H9 (cell line): Measurements from ENCODE around the gene ZNF771. TPM values are rescaled to one million over a fixed set of nuclear protein-coding genes. Genes with fewer than 3 reads are reported as not detected.
A peak's percentile ranks its signal among the peaks of the same experiment; 100 is the strongest.

Source experiments
- DNase-seq: peaks from one replicate; pipeline ENCODE4 v3.0.0-alpha.2; 2017
- H2AFZ ChIP-seq: one replicate; pipeline ENCODE4 v1.6.1; 2013; ENCODE audit warnings: mild to moderate bottlenecking, low read length, control low read depth, moderate library complexity
- H2AK5ac ChIP-seq: 2 replicates; pipeline ENCODE4 v1.6.1; 2013; ENCODE audit warnings: low read length, control low read depth, mixed read lengths; ENCODE audit not compliant: insufficient read length
- H2BK120ac ChIP-seq: one replicate; pipeline ENCODE4 v1.6.1; 2013; ENCODE audit warnings: low read depth, mild to moderate bottlenecking, low read length, control low read depth, inconsistent platforms; ENCODE audit not compliant: poor library complexity, severe bottlenecking
- H2BK12ac ChIP-seq: 2 replicates; pipeline ENCODE4 v1.6.1; 2013; ENCODE audit warnings: low read length, control low read depth, mixed read lengths, low read depth; ENCODE audit not compliant: insufficient read length
- H2BK15ac ChIP-seq: 2 replicates; pipeline ENCODE4 v1.6.1; 2013; ENCODE audit warnings: low read depth, low read length, control low read depth
- H2BK20ac ChIP-seq: one replicate; pipeline ENCODE4 v1.6.1; 2013; ENCODE audit warnings: low read depth, mild to moderate bottlenecking, low read length, control low read depth, inconsistent platforms; ENCODE audit not compliant: poor library complexity, severe bottlenecking
- H2BK5ac ChIP-seq: 2 replicates; pipeline ENCODE4 v1.6.1; 2013; ENCODE audit warnings: low read length, control low read depth, mixed read lengths; ENCODE audit not compliant: insufficient read length
- H3K14ac ChIP-seq: 2 replicates; pipeline ENCODE4 v1.6.1; 2013; ENCODE audit warnings: low read length, control low read depth; ENCODE audit not compliant: insufficient read depth
- H3K18ac ChIP-seq: 2 replicates; pipeline ENCODE4 v1.6.1; 2013; ENCODE audit warnings: low read depth, mild to moderate bottlenecking, mixed read lengths, low read length, control low read depth; ENCODE audit not compliant: insufficient read length
- H3K23ac ChIP-seq: 2 replicates; pipeline ENCODE4 v1.6.1; 2013; ENCODE audit warnings: low read length, control low read depth, mixed read lengths, low read depth; ENCODE audit not compliant: insufficient read length
- H3K23me2 ChIP-seq: 2 replicates; pipeline ENCODE4 v1.6.1; 2013; ENCODE audit warnings: low read depth, mild to moderate bottlenecking, mixed read lengths, low read length, control low read depth; ENCODE audit not compliant: insufficient read length, poor library complexity, severe bottlenecking
- H3K27ac ChIP-seq: 2 replicates; pipeline ENCODE4 v1.5.1; 2013; ENCODE audit warnings: low read length, control low read depth, mixed read lengths, low read depth; ENCODE audit not compliant: insufficient read length
- H3K27me3 ChIP-seq: 2 replicates; pipeline ENCODE4 v1.6.1; 2013; ENCODE audit warnings: low read length, control low read depth, inconsistent platforms; ENCODE audit not compliant: insufficient read depth
- H3K4ac ChIP-seq: 2 replicates; pipeline ENCODE4 v1.6.1; 2013; ENCODE audit warnings: low read depth, mild to moderate bottlenecking, control low read depth, inconsistent platforms, low read length, moderate library complexity
- H3K4me1 ChIP-seq: 2 replicates; pipeline ENCODE4 v1.6.1; 2013; ENCODE audit warnings: low read length, control low read depth, inconsistent platforms; ENCODE audit not compliant: insufficient read depth
- H3K4me2 ChIP-seq: 2 replicates; pipeline ENCODE4 v1.6.1; 2013; ENCODE audit warnings: low read length, control low read depth, mixed read lengths; ENCODE audit not compliant: insufficient read length, insufficient read depth
- H3K56ac ChIP-seq: 2 replicates; pipeline ENCODE4 v1.6.1; 2013; ENCODE audit warnings: low read depth, mild to moderate bottlenecking, mixed read lengths, low read length, control low read depth; ENCODE audit not compliant: insufficient read length
- H3K79me1 ChIP-seq: 2 replicates; pipeline ENCODE4 v1.6.1; 2013; ENCODE audit warnings: low read depth, mild to moderate bottlenecking, moderate library complexity, low read length, control low read depth, inconsistent platforms; ENCODE audit not compliant: insufficient read depth, poor library complexity, severe bottlenecking
- H3K79me2 ChIP-seq: 2 replicates; pipeline ENCODE4 v1.6.1; 2013; ENCODE audit warnings: low read length, control low read depth, inconsistent platforms; ENCODE audit not compliant: insufficient read depth
- H3K9ac ChIP-seq: 2 replicates; pipeline ENCODE4 v1.6.1; 2013; ENCODE audit warnings: low read length, control low read depth, mixed read lengths; ENCODE audit not compliant: insufficient read length; ENCODE audit errors: extremely low read depth
- H3K9me3 ChIP-seq: one replicate; pipeline ENCODE4 v1.6.1; 2013; ENCODE audit warnings: low read depth, low read length, inconsistent platforms; ENCODE audit not compliant: control insufficient read depth
- H3T11ph ChIP-seq: one replicate; pipeline ENCODE4 v1.6.1; 2013; ENCODE audit warnings: mild to moderate bottlenecking, low read length, control low read depth, inconsistent platforms
- H4K20me1 ChIP-seq: one replicate; pipeline ENCODE4 v1.6.1; 2013; ENCODE audit not compliant: control insufficient read depth, insufficient read length, insufficient read depth
- H4K5ac ChIP-seq: 2 replicates; pipeline ENCODE4 v1.6.1; 2013; ENCODE audit warnings: low read depth, mild to moderate bottlenecking, mixed read lengths, low read length, control low read depth; ENCODE audit not compliant: insufficient read length
- H4K8ac ChIP-seq: replicated peaks from 2 replicates; pipeline ENCODE4 v1.6.1; 2013; ENCODE audit warnings: low read length, control low read depth, mixed read lengths, low read depth; ENCODE audit not compliant: insufficient read length
- H4K91ac ChIP-seq: 2 replicates; pipeline ENCODE4 v1.6.1; 2013; ENCODE audit warnings: low read depth, mild to moderate bottlenecking, moderate library complexity, mixed read lengths, low read length, control low read depth; ENCODE audit not compliant: insufficient read length
- H3K27ac Mint-ChIP-seq, 3 experiments: 2 replicates in 2 of 3; 3 replicates in 1 of 3; pipeline ENCODE4 v1.8.0; 2020 to 2021; ENCODE audit warnings: mixed read lengths in 3 of 3, mild to moderate bottlenecking in 1 of 3, moderate library complexity in 1 of 3
- H3K27me3 Mint-ChIP-seq: 2 replicates; pipeline ENCODE4 v1.8.0; 2021; ENCODE audit warnings: low read depth, mild to moderate bottlenecking, moderate library complexity, mixed read lengths
- H3K36me3 Mint-ChIP-seq, 3 experiments: 2 replicates in 2 of 3; 3 replicates in 1 of 3; pipeline ENCODE4 v1.8.0; 2020 to 2021; ENCODE audit warnings: low read depth in 3 of 3, mixed read lengths in 3 of 3; ENCODE audit not compliant: insufficient read depth in 1 of 3
- H3K4me1 Mint-ChIP-seq, 2 experiments: 2 replicates each; pipeline ENCODE4 v1.8.0; 2020; ENCODE audit warnings: mixed read lengths in 2 of 2
- H3K4me3 Mint-ChIP-seq, 2 experiments: 2 replicates in 1 of 2; 3 replicates in 1 of 2; pipeline ENCODE4 v1.8.0; 2020 to 2021; ENCODE audit warnings: mild to moderate bottlenecking in 2 of 2, mixed read lengths in 2 of 2, moderate library complexity in 1 of 2
- H3K9me3 Mint-ChIP-seq, 2 experiments: 2 replicates in 1 of 2; 3 replicates in 1 of 2; pipeline ENCODE4 v1.8.0; 2020; ENCODE audit warnings: mild to moderate bottlenecking in 2 of 2, mixed read lengths in 2 of 2, moderate library complexity in 1 of 2
- CTCF ChIP-seq: fragments of 200-600 bp; sonication (generic); conservative IDR thresholded peaks from 3 replicates; pipeline ENCODE4 v1.8.0; 2021; ENCODE audit warnings: antibody characterized with exemption, mild to moderate bottlenecking
- WGBS: extraction: QIAGEN DNeasy Blood & Tissue Kit; methylation state at CpG from one replicate; pipeline ENCODE4 v1.1.7; 2013; ENCODE audit warnings: missing lambda C conversion rate, low lambda C conversion rate, mixed read lengths; ENCODE audit not compliant: insufficient read length; ENCODE audit errors: extremely low coverage; 5-methylcytosine and 5-hydroxymethylcytosine counted together
- total RNA-seq: library from RNA; stranded (reverse); gene quantifications from 2 replicates; pipeline ENCODE4 v1.2.1, GENCODE V29; 2021

ZNF771 gene
- total RNA-seq, 1 experiment from 2014 or later = 10.5 TPM

GRCh38 chr16:30368122-30368791 is 39.1 kb upstream of the ZNF771 start:
- Histone ChIP-seq H3T11ph (no peak overlapping the region), H2AK5ac (no peak overlapping the region), H3K23me2 (peaks cover 10% of the 10 kb centered on the region), H3K4me2 (peak overlapping the region; percentile 80), H3K14ac (no peak overlapping the region), H2BK12ac (no peak overlapping the region), H3K23ac (no peak overlapping the region), H3K27ac (no peak overlapping the region), H3K18ac (no peak overlapping the region), H3K9ac (peak overlapping the region; percentile 34), H3K4me1 (peaks cover 6% of the 10 kb centered on the region), H3K27me3 (no peaks in the 10 kb centered on the region), H3K4ac (no peak overlapping the region), H2BK5ac (no peak overlapping the region), H2AFZ (no peak overlapping the region), H3K9me3 (no peaks in the 10 kb centered on the region), H3K79me1 (peaks cover 3% of the 10 kb centered on the region), H4K5ac (no peak overlapping the region), H4K20me1 (no peaks in the 10 kb centered on the region), H2BK20ac (no peak overlapping the region), H3K79me2 (no peaks in the 10 kb centered on the region; the same call in none of the 2 replicates), H2BK15ac (no peak overlapping the region), H4K91ac (no peak overlapping the region), H3K56ac (no peak overlapping the region), H2BK120ac (no peak overlapping the region), H4K8ac (no peak overlapping the region)
- WGBS = no CpG with 5 or more reads among the region's 8 CpGs
- peaks cover 2% of the 10 kb centered on the region; the same call in 1 of the 2 replicates for H3K27me3 Mint-ChIP-seq
- peaks cover 32 to 34% of the 10 kb centered on the region in 2 experiments for H3K4me1 Mint-ChIP-seq
- H3K27ac Mint-ChIP-seq = peak overlapping the region in 1 of 3 experiments; percentile 33; a peak in 3 of 7 replicates
- H3K4me3 Mint-ChIP-seq = peak overlapping the region; percentile 75 to 84
- no peak for DNase-seq
- H3K9me3 Mint-ChIP-seq = peaks cover 0 to 3% of the 10 kb centered on the region in 2 experiments; a peak in 3 of 5 replicates
- TF ChIP-seq CTCF = no peak
- peaks cover 6 to 19% (median 16%) of the 10 kb centered on the region in 3 experiments; a peak in 6 of 7 replicates for H3K36me3 Mint-ChIP-seq
